ENCODE measurements around the gene ZNF773.

ZNF773 gene

GRCh38 chr19:57527136-57527881, 27.6 kb downstream of the ZNF773 start, which contains the start of gene ZNF549:
Gene ZNF549 (plus strand): TSS chr19:57527356. CDS start chr19:57527574, 218 bp downstream.
- H3K9me3 ChIP-seq (ENCODE audit: insufficient read depth, low read length, severe bottlenecking) = peaks cover 18% of the 10 kb centered on the region
- ATAC-seq (ENCODE audit: insufficient read depth, low read depth) (peak; percentile 100), DNase-seq (peak; percentile 92)
- H3K27me3 ChIP-seq (ENCODE audit: insufficient read depth, low read length, poor library complexity) = no peaks in the 10 kb centered on the region
- H4K20me1 ChIP-seq (ENCODE audit: insufficient read depth, low read length) = no peaks in the 10 kb centered on the region
- H3K4me2 ChIP-seq (ENCODE audit: insufficient read depth, low read length) = peak within 1 kb of the TSS; percentile 97
- H3K79me2 ChIP-seq (ENCODE audit: insufficient read depth, low read length) = peaks cover 45% of the 10 kb centered on the region
- H3K27ac ChIP-seq (ENCODE audit: low read length) = peak within 1 kb of the TSS; percentile 69
- peak within 1 kb of the TSS; percentile 79 to 90 for H3K4me3 ChIP-seq (ENCODE audit: low read depth in 1 of 2, low read length in 2 of 2)
- peak within 1 kb of the TSS; percentile 97 for H2AFZ ChIP-seq (ENCODE audit: low read depth, low read length)
- peaks cover 23% of the 10 kb centered on the region for H3K4me1 ChIP-seq (ENCODE audit: insufficient read depth, low read length)
- H3K9ac ChIP-seq (ENCODE audit: low read depth, low read length) = peak within 1 kb of the TSS; percentile 77
- peaks cover 26% of the 10 kb centered on the region for H3K36me3 ChIP-seq (ENCODE audit: insufficient read depth, low read length)
- TF ChIP-seq CTCF (IDR thresholded peaks at IDR 0.05; ENCODE audit: borderline replicate concordance, extremely low read depth, low read length, poor library complexity, severe bottlenecking) = no peak
- TF ChIP-seq EZH2 (IDR thresholded peaks at IDR 0.05; ENCODE audit: borderline replicate concordance, low read depth, low read length, severe bottlenecking) = no peak

GRCh38 chr19:57537953-57538547, 38.3 kb downstream of the ZNF773 start:
- ATAC-seq (ENCODE audit: insufficient read depth, low read depth) = no peak
- Histone ChIP-seq H3K27me3 (ENCODE audit: insufficient read depth, low read length, poor library complexity) (no peaks in the 10 kb centered on the region), H4K20me1 (ENCODE audit: insufficient read depth, low read length) (no peaks in the 10 kb centered on the region), H3K4me3 (ENCODE audit: low read depth in 1 of 2, low read length in 2 of 2) (no peak overlapping the region), H2AFZ (ENCODE audit: low read depth, low read length) (no peak overlapping the region), H3K4me2 (ENCODE audit: insufficient read depth, low read length) (no peak overlapping the region), H3K9me3 (ENCODE audit: insufficient read depth, low read length, severe bottlenecking) (peaks cover 79% of the 10 kb centered on the region), H3K27ac (ENCODE audit: low read length) (no peak overlapping the region), H3K36me3 (ENCODE audit: insufficient read depth, low read length) (peaks cover 100% of the 10 kb centered on the region), H3K79me2 (ENCODE audit: insufficient read depth, low read length) (peaks cover 23% of the 10 kb centered on the region; the same call in 1 of the 2 replicates), H3K9ac (ENCODE audit: low read depth, low read length) (no peak overlapping the region), H3K4me1 (ENCODE audit: insufficient read depth, low read length) (no peaks in the 10 kb centered on the region)
- no peak for DNase-seq
- TF ChIP-seq CTCF (IDR thresholded peaks at IDR 0.05; ENCODE audit: borderline replicate concordance, extremely low read depth, low read length, poor library complexity, severe bottlenecking) (no peak), EZH2 (IDR thresholded peaks at IDR 0.05; ENCODE audit: borderline replicate concordance, low read depth, low read length, severe bottlenecking) (no peak)

GRCh38 chr19:57546513-57546912, 46.8 kb downstream of the ZNF773 start:
- no peak for ATAC-seq (ENCODE audit: insufficient read depth, low read depth)
- Histone ChIP-seq H3K27ac (ENCODE audit: low read length) (no peak overlapping the region), H3K9me3 (ENCODE audit: insufficient read depth, low read length, severe bottlenecking) (peaks cover 68% of the 10 kb centered on the region), H3K4me2 (ENCODE audit: insufficient read depth, low read length) (no peak overlapping the region), H3K9ac (ENCODE audit: low read depth, low read length) (no peak overlapping the region), H3K4me3 (ENCODE audit: low read depth in 1 of 2, low read length in 2 of 2) (no peak overlapping the region), H3K36me3 (ENCODE audit: insufficient read depth, low read length) (peaks cover 100% of the 10 kb centered on the region), H3K4me1 (ENCODE audit: insufficient read depth, low read length) (no peaks in the 10 kb centered on the region), H2AFZ (ENCODE audit: low read depth, low read length) (no peak overlapping the region), H4K20me1 (ENCODE audit: insufficient read depth, low read length) (no peaks in the 10 kb centered on the region), H3K79me2 (ENCODE audit: insufficient read depth, low read length) (no peaks in the 10 kb centered on the region; the same call in 1 of the 2 replicates), H3K27me3 (ENCODE audit: insufficient read depth, low read length, poor library complexity) (no peaks in the 10 kb centered on the region)
- DNase-seq = no peak
- TF ChIP-seq CTCF (IDR thresholded peaks at IDR 0.05; ENCODE audit: borderline replicate concordance, extremely low read depth, low read length, poor library complexity, severe bottlenecking) = no peak
- TF ChIP-seq EZH2 (IDR thresholded peaks at IDR 0.05; ENCODE audit: borderline replicate concordance, low read depth, low read length, severe bottlenecking) = no peak

Measured in DND-41 (cell line).